ENCODE measurements around the gene UTP25. TPM values are rescaled to one million over a fixed set of nuclear protein-coding genes. Genes with fewer than 3 reads are reported as not detected.
A peak's percentile ranks its signal among the peaks of the same experiment; 100 is the strongest.

Gene UTP25
- total and polyA plus RNA-seq, 4 donors = 1.8 to 7.3 (median 4.6) TPM

DNA sequence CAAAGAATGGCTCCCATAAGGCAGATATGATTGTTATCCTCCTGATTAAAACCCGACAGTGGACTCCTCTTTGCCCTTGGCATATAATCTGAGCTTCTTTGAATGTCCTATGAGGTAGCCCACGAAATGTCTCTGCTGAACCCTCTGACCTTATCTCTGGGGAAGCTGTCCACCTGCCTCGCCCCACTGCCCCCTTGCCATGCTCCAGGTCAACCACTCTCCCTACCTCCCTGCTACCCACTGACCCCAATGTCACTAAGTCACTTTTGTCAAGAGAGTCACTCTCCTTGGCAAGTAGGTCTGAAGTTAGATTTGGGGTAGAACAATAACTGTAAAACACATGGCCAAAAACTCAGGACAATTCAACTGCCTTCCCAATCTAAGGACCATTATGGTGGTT, 54.5 kb downstream of the UTP25 start:
- H3K9ac ChIP-seq (ENCODE audit: insufficient read depth in 1 of 2, low read length in 2 of 2) = no peak overlapping the region
- TF ChIP-seq, protein P1, sequence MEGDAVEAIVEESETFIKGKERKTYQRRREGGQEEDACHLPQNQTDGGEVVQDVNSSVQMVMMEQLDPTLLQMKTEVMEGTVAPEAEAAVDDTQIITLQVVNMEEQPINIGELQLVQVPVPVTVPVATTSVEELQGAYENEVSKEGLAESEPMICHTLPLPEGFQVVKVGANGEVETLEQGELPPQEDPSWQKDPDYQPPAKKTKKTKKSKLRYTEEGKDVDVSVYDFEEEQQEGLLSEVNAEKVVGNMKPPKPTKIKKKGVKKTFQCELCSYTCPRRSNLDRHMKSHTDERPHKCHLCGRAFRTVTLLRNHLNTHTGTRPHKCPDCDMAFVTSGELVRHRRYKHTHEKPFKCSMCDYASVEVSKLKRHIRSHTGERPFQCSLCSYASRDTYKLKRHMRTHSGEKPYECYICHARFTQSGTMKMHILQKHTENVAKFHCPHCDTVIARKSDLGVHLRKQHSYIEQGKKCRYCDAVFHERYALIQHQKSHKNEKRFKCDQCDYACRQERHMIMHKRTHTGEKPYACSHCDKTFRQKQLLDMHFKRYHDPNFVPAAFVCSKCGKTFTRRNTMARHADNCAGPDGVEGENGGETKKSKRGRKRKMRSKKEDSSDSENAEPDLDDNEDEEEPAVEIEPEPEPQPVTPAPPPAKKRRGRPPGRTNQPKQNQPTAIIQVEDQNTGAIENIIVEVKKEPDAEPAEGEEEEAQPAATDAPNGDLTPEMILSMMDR (IDR thresholded peaks at IDR 0.05; ENCODE audit: control extremely low read depth, extremely low read depth) = no peak
- H3K27me3 ChIP-seq (ENCODE audit: control insufficient read depth in 3 of 3, insufficient read depth in 3 of 3, low read length in 2 of 3) = no peaks in the 10 kb centered on the region
- no peak overlapping the region for H3K27ac ChIP-seq (ENCODE audit: low read depth in 1 of 2, low read length in 1 of 2)
- H3K36me3 ChIP-seq (ENCODE audit: control insufficient read depth in 4 of 4, insufficient read depth in 4 of 4, low read length in 4 of 4) = no peaks in the 10 kb centered on the region
- 78 to 82% methylated on average over 3 of the region's 3 CpGs for WGBS, 2 donors
- ATAC-seq (ENCODE audit: insufficient read depth, low FRiP score) (no peak), DNase-seq (no peak)
- peaks cover 0 to 3% (median 0%) of the 10 kb centered on the region in 5 donors for H3K4me1 ChIP-seq (ENCODE audit: control insufficient read depth in 5 of 5, insufficient read depth in 5 of 5, low read length in 5 of 5)
- H3K4me3 ChIP-seq = no peak overlapping the region
- H3K9me3 ChIP-seq (ENCODE audit: control insufficient read depth in 4 of 4, insufficient read depth in 3 of 4, low read length in 3 of 4) = peaks cover 0 to 4% (median 0%) of the 10 kb centered on the region in 4 donors

DNA sequence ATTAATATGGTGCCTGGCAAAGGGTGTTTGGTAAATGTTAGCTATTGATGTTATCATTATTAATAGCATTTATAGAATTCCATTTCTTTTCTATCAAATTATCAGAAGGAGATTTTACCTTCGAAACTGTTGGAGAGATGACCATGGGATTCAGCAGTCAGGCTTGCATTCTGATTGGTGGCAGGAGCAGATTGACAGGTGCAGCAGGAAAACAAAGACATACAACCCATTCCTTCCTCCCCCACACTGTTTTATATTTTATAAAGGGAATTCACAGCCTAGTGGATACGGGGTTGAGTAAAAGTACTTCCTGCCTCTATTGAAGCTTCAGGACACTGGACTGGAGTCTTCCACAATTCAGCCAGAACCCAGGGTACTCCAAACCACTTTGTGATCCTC, 55.2 kb downstream of the UTP25 start:
- Histone ChIP-seq H3K27ac (ENCODE audit: low read depth in 1 of 2, low read length in 1 of 2) (no peak overlapping the region), H3K27me3 (ENCODE audit: control insufficient read depth in 3 of 3, insufficient read depth in 3 of 3, low read length in 2 of 3) (no peaks in the 10 kb centered on the region), H3K36me3 (ENCODE audit: control insufficient read depth in 4 of 4, insufficient read depth in 4 of 4, low read length in 4 of 4) (no peaks in the 10 kb centered on the region), H3K4me1 (ENCODE audit: control insufficient read depth in 5 of 5, insufficient read depth in 5 of 5, low read length in 5 of 5) (peaks cover 0 to 3% (median 0%) of the 10 kb centered on the region in 5 donors), H3K9me3 (ENCODE audit: control insufficient read depth in 4 of 4, insufficient read depth in 3 of 4, low read length in 3 of 4) (peaks cover 0 to 4% (median 0%) of the 10 kb centered on the region in 4 donors), H3K4me3 (no peak overlapping the region), H3K9ac (ENCODE audit: insufficient read depth in 1 of 2, low read length in 2 of 2) (no peak overlapping the region)
- 64 to 84% methylated on average over 2 of the region's 2 CpGs for WGBS, 2 donors
- no peak for DNase-seq
- no peak for ATAC-seq (ENCODE audit: insufficient read depth, low FRiP score)
- TF ChIP-seq, protein P1 (IDR thresholded peaks at IDR 0.05; ENCODE audit: control extremely low read depth, extremely low read depth) = no peak

DNA sequence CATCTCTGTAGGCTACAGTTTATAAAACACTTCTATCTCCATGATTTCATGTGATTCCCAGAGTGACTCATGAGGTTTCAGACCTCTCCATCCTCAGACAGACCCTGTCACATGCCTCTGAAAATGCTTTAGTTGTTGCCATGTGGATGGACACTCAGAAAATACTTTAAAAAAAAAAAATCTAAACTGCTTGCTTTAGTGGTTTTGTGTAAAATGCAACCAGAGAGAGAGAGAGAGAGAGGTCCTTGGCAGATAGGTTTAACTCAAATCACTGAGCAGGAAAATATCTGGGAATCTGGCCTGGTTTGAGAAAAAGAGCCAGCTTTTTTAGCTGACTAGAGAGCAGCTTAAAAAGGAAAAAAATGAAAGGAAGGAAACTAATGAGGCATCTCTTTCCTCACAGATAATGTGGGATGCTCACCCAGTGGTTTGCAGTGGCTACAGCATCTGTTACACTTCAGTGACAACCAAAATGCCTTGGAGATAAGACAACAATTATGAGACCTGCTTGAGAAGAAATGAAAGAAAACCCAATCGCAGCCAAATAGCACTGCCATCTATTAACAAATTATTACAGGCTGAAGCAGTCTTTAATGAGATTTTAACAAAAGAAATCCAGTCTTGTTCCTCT, 55.7 kb downstream of the UTP25 start:
- no peak overlapping the region for H3K9ac ChIP-seq (ENCODE audit: insufficient read depth in 1 of 2, low read length in 2 of 2)
- no peaks in the 10 kb centered on the region for H3K27me3 ChIP-seq (ENCODE audit: control insufficient read depth in 3 of 3, insufficient read depth in 3 of 3, low read length in 2 of 3)
- no peak overlapping the region for H3K4me3 ChIP-seq
- DNase-seq (peak in 2 of 3 donors; percentile 26 to 43), ATAC-seq (ENCODE audit: insufficient read depth, low FRiP score) (no peak)
- H3K27ac ChIP-seq (ENCODE audit: low read depth in 1 of 2, low read length in 1 of 2) = no peak overlapping the region
- peaks cover 0 to 3% (median 0%) of the 10 kb centered on the region in 5 donors for H3K4me1 ChIP-seq (ENCODE audit: control insufficient read depth in 5 of 5, insufficient read depth in 5 of 5, low read length in 5 of 5)
- peaks cover 0 to 4% (median 0%) of the 10 kb centered on the region in 4 donors for H3K9me3 ChIP-seq (ENCODE audit: control insufficient read depth in 4 of 4, insufficient read depth in 3 of 4, low read length in 3 of 4)
- WGBS, 2 donors = 76 to 89% methylated on average over 1 of the region's 1 CpG
- H3K36me3 ChIP-seq (ENCODE audit: control insufficient read depth in 4 of 4, insufficient read depth in 4 of 4, low read length in 4 of 4) = no peaks in the 10 kb centered on the region
- TF ChIP-seq, protein P1 (IDR thresholded peaks at IDR 0.05; ENCODE audit: control extremely low read depth, extremely low read depth) = no peak

Data from lung (tissue), 12 donors.